Glomerular endothelial cell (primary cell): ENCODE measurements around the gene LRG1. TPM values are rescaled to one million over a fixed set of nuclear protein-coding genes. Genes with fewer than 3 reads are reported as not detected.

ENCODE experiments used
- DNase-seq: peaks from one replicate; pipeline ENCODE4 v3.0.0-alpha.2; 2011; ENCODE audit warnings: low read depth, low spot score; ENCODE audit errors: extremely low read depth
- total RNA-seq: library from RNA; depleted of rRNA; stranded (reverse); fragments of >200 nt; gene quantifications from 2 replicates; pipeline ENCODE4 v1.2.3, GENCODE V29; 2015

Gene LRG1
- 1.8 and 2.3 TPM in 2 replicates for total RNA-seq

- no peak for DNase-seq
Observed at GRCh38 chr19:4539693-4540581, at the start of gene LRG1. TSS of gene LRG1 (minus strand) at chr19:4540036. CDS start at chr19:4540013, 23 bp downstream.

- no peak for DNase-seq
Observed at GRCh38 chr19:4588291-4588761, 48.5 kb upstream of the LRG1 start.

- DNase-seq = no peak
Observed at GRCh38 chr19:4587527-4587926, 47.7 kb upstream of the LRG1 start.

GRCh38 chr19:4586691-4587090 is 46.9 kb upstream of the LRG1 start:
- no peak for DNase-seq

GRCh38 chr19:4586245-4586644 is 46.4 kb upstream of the LRG1 start:
- DNase-seq = no peak

GRCh38 chr19:4585556-4585955 is 45.7 kb upstream of the LRG1 start:
- DNase-seq = no peak

- DNase-seq = no peak
Observed at GRCh38 chr19:4584670-4585460, 45.0 kb upstream of the LRG1 start.

- no peak for DNase-seq
Observed at GRCh38 chr19:4583961-4584669, 44.3 kb upstream of the LRG1 start.

- no peak for DNase-seq
Observed at GRCh38 chr19:4582980-4583842, 43.4 kb upstream of the LRG1 start.

GRCh38 chr19:4581666-4582553 is 42.1 kb upstream of the LRG1 start:
- no peak for DNase-seq

- no peak for DNase-seq
Observed at GRCh38 chr19:4580961-4581665, 41.3 kb upstream of the LRG1 start.

- no peak for DNase-seq
Observed at GRCh38 chr19:4580021-4580901, 40.4 kb upstream of the LRG1 start.

- DNase-seq = no peak
Observed at GRCh38 chr19:4579389-4579788, 39.6 kb upstream of the LRG1 start.

- DNase-seq = no peak
Observed at GRCh38 chr19:4578552-4579248, 38.9 kb upstream of the LRG1 start.

GRCh38 chr19:4577020-4577782 is 37.4 kb upstream of the LRG1 start:
- no peak for DNase-seq
